ENCODE measurements around the gene HDHD3. TPM values are rescaled to one million over a fixed set of nuclear protein-coding genes. Genes with fewer than 3 reads are reported as not detected.
"Not testable (repeated sequence)": the region's sequence is repeated elsewhere in the genome, so short reads cannot be mapped to it uniquely, and the experiment has no call there.

The HDHD3 gene, protein sequence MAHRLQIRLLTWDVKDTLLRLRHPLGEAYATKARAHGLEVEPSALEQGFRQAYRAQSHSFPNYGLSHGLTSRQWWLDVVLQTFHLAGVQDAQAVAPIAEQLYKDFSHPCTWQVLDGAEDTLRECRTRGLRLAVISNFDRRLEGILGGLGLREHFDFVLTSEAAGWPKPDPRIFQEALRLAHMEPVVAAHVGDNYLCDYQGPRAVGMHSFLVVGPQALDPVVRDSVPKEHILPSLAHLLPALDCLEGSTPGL
- 11.4 TPM for polyA plus RNA-seq (2012; ENCODE audit: low read depth, missing spikeins)

DNA sequence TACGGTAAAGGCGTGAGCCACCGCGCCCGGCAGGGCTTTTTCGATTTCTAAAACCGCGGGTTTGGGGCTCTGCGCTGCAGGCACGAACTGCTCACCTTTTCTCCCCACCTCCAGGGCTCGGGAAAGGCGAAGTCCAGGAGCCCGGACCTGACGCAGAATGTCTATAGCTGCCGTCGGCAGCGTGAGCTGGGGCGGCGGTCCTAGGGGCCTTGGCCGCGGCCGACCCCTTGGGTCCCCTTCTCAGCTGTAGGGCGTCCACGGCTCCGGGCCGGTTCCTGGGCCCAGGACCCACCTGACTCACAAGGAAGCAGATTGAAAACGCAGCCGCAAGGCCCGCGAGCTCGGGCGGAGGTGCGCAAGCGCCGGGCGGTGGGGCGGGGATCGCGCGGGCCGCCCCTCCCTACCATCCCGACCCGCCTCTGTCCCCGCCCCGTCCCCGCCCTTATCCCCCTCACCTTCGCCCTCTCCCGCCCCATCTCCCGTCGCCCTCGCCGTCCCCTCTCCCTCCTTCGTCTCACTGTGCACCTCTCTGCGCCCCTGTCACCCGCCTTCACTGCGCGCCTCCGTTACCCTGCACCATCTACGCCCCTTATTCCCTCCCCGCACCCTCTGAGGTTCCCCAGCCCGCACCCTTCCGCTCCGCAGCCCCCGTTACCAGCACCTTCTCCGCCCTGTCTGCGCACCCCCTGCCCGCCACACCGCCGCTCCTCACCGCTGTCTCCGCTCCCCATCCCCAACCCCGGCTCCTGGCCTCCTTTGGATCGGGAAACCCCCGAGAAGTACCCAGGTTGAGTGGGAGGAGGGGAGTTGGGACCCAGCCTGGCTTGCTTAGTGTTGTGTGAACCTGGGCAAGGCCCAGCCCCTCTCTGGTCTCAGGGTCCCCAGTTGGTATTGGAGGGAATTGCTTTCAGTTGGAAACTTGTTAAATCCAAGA lies at the start of gene HDHD3:
Gene HDHD3, minus strand, starts transcription at position 353 of the 934 bp plus-strand sequence. CDS start 2,632 bp downstream, outside the sequence.
- FAIRE-seq (peak; percentile 85), DNase-seq (ENCODE audit: insufficient read length, low spot score) (peak; percentile 94)
- peak; percentile 43; the same call in 1 of the 2 replicates for TF ChIP-seq POLR2A (IDR thresholded peaks at IDR 0.05; ENCODE audit: low read depth, low read length)
- 0 out of 2 replicates have a peak, but pooled peaks have one; percentile 15 for TF ChIP-seq TAF1 (IDR thresholded peaks at IDR 0.05; ENCODE audit: low read depth, low read length)
- TF ChIP-seq PAX5 (IDR thresholded peaks at IDR 0.05; ENCODE audit: insufficient read depth, low read length, severe bottlenecking) = no peak
- no peak for TF ChIP-seq SPI1 (IDR thresholded peaks at IDR 0.05; ENCODE audit: low read depth, low read length)
- peak; percentile 54; the same call in 1 of the 2 replicates for TF ChIP-seq POLR2AphosphoS5 (IDR thresholded peaks at IDR 0.05; ENCODE audit: low read depth, low read length)
- TF ChIP-seq POU2F2 (IDR thresholded peaks at IDR 0.05; ENCODE audit: low read depth, low read length) = no peak

DNA sequence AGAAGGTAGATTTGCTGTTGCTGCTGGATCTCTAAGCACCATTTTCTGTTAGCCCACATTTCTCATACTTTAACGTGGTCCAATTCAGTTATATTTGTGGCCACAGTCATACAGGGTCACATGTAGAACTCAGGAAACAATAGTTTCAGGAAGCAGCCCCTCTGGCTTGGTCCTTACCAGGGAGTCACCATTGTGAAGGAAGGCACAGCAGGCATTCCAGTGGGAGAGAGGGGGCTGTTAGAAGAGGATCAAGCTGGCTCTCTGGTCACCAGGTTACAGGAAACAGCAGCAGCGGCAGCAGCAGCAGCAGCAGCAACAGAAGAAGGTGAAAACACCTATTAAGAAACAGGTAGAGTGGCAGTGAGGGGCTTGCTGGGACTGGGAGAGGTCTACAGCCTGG lies 48.3 kb upstream of the HDHD3 start:
- no peak for FAIRE-seq
- TF ChIP-seq PAX5 (IDR thresholded peaks at IDR 0.05; ENCODE audit: insufficient read depth, low read length, severe bottlenecking) (no peak), SPI1 (IDR thresholded peaks at IDR 0.05; ENCODE audit: low read depth, low read length) (no peak), TAF1 (IDR thresholded peaks at IDR 0.05; ENCODE audit: low read depth, low read length) (no peak)
- no peak for DNase-seq (ENCODE audit: insufficient read length, low spot score)

- DNase-seq (ENCODE audit: insufficient read length, low spot score) (no peak), FAIRE-seq (no peak)
- TF ChIP-seq SPI1 (IDR thresholded peaks at IDR 0.05; ENCODE audit: low read depth, low read length) = no peak
- TF ChIP-seq POLR2A (IDR thresholded peaks at IDR 0.05; ENCODE audit: low read depth, low read length) = no peak
- TF ChIP-seq POU2F2 (IDR thresholded peaks at IDR 0.05; ENCODE audit: low read depth, low read length) = no peak
- TF ChIP-seq POLR2AphosphoS5 (IDR thresholded peaks at IDR 0.05; ENCODE audit: low read depth, low read length) = no peak
- TF ChIP-seq TAF1 (IDR thresholded peaks at IDR 0.05; ENCODE audit: low read depth, low read length) = no peak
- TF ChIP-seq PAX5 (IDR thresholded peaks at IDR 0.05; ENCODE audit: insufficient read depth, low read length, severe bottlenecking) = no peak
Observed at GRCh38 chr9:113421726-113422125, 44.9 kb upstream of the HDHD3 start.

DNA sequence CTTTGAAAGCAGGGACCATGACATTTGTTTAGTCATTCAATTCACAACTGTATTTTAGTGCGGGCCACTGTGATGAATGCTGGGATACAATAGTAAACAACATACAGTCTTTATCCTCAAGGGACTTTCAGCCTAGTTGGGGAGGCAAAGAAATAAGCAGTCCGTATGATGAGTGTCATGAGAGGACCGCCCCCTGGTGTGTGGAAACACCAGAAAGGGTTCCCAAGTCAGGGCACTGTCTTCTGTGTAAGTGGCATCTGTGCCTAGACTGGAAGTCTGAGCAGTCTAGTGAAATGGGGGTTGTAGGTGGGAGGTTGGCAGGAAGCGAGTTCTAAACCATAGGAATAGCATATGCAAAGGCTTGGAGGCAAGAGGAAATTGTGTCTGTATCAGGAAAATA lies 40.6 kb upstream of the HDHD3 start:
- no peak for TF ChIP-seq POLR2AphosphoS5 (IDR thresholded peaks at IDR 0.05; ENCODE audit: low read depth, low read length)
- no peak for TF ChIP-seq POLR2A (IDR thresholded peaks at IDR 0.05; ENCODE audit: low read depth, low read length)
- TF ChIP-seq SPI1 (IDR thresholded peaks at IDR 0.05; ENCODE audit: low read depth, low read length) = no peak
- TF ChIP-seq TAF1 (IDR thresholded peaks at IDR 0.05; ENCODE audit: low read depth, low read length) = no peak
- no peak for TF ChIP-seq POU2F2 (IDR thresholded peaks at IDR 0.05; ENCODE audit: low read depth, low read length)
- TF ChIP-seq PAX5 (IDR thresholded peaks at IDR 0.05; ENCODE audit: insufficient read depth, low read length, severe bottlenecking) = no peak
- FAIRE-seq (peak; percentile 80), DNase-seq (ENCODE audit: insufficient read length, low spot score) (no peak)

DNA sequence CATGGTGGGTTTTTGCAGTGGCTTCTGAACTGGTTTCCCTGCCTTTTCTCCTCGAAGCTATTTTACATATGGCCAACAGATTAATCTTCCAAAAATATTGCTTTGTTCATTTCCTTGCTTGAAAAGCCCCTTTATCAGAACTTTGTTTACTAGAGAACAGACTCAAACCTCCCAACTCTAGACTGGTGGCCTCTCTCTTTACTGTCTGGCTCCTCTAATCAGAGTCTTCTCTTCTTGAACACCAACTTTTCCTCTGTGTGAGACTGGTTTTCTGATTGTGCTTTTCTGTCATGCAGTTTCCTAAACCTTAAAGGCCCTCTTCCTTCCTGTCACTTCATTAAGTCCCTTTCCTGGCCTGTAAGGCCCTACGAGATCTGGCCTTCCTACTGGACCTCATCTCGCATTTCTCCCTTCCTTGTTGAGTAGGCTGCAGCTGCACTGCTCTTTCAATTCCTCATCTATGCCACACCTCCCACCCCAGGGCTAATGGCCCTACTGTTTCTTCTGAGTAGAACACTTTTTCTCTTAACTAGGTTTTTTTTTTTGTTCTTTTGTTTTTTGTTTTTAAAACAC lies 39.4 kb upstream of the HDHD3 start:
- DNase-seq (ENCODE audit: insufficient read length, low spot score) (peak; percentile 39), FAIRE-seq (peak; percentile 99)
- TF ChIP-seq SPI1 (IDR thresholded peaks at IDR 0.05; ENCODE audit: low read depth, low read length) = peak; percentile 92
- TF ChIP-seq POU2F2 (IDR thresholded peaks at IDR 0.05; ENCODE audit: low read depth, low read length) = no peak

DNA sequence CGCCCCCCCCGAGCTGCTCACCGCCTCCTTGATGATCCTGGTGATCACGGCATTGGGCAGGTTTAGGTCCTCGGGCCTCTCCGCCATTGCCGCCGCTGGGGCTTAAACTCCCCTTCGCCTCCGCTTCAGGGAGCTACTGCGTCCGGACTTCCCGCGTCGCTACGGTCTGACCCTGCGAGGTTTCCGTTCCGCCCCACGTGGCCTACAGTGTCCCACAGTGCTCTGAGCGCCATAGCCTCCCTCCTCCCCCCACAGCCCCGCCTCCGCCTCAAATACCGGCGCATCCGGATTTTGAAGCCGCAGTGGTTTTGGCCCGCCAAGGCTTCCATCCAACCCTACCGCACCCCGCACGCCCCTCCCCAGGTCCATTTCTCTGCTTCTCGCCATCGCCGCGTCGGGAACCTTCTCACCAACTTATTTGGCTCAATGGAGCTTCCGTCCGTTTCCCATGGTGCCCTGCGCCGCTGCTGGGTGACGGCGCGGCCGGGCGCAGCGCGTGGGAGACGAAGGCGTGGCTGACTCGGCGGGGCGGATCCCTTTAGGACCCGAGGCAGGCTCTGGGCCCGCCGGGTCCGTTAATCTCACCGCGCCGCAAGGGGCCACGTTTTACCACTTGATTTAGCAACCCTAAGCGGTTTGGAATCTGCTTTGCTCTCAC lies 33.5 kb upstream of the HDHD3 start, which contains the start of the genes C9orf43 and POLE3:
Gene C9orf43, plus strand, starts transcription at position 541 of the 658 bp plus-strand sequence. CDS start 2,747 bp downstream, outside the sequence.
Gene POLE3, minus strand, starts transcription at position 469 of the 658 bp plus-strand sequence. Its CDS starts 382 bp downstream, at position 87.
- TF ChIP-seq TAF1 (IDR thresholded peaks at IDR 0.05; ENCODE audit: low read depth, low read length) = peak; percentile 75
- no peak for TF ChIP-seq SPI1 (IDR thresholded peaks at IDR 0.05; ENCODE audit: low read depth, low read length)
- TF ChIP-seq POU2F2 (IDR thresholded peaks at IDR 0.05; ENCODE audit: low read depth, low read length) = peak; percentile 46
- TF ChIP-seq POLR2AphosphoS5 (IDR thresholded peaks at IDR 0.05; ENCODE audit: low read depth, low read length) = peak; percentile 87; the same call in 1 of the 2 replicates
- TF ChIP-seq PAX5 (IDR thresholded peaks at IDR 0.05; ENCODE audit: insufficient read depth, low read length, severe bottlenecking) = peak; percentile 83
- peak; percentile 91 for TF ChIP-seq POLR2A (IDR thresholded peaks at IDR 0.05; ENCODE audit: low read depth, low read length)
- FAIRE-seq = peak; percentile 97
- peak; percentile 82 for DNase-seq (ENCODE audit: insufficient read length, low spot score)

- no peak for TF ChIP-seq PAX5 (IDR thresholded peaks at IDR 0.05; ENCODE audit: insufficient read depth, low read length, severe bottlenecking)
- no peak for TF ChIP-seq POLR2A (IDR thresholded peaks at IDR 0.05; ENCODE audit: low read depth, low read length)
- TF ChIP-seq TAF1 (IDR thresholded peaks at IDR 0.05; ENCODE audit: low read depth, low read length) = no peak
- TF ChIP-seq SPI1 (IDR thresholded peaks at IDR 0.05; ENCODE audit: low read depth, low read length) = no peak
- TF ChIP-seq POLR2AphosphoS5 (IDR thresholded peaks at IDR 0.05; ENCODE audit: low read depth, low read length) = no peak
- no peak for TF ChIP-seq POU2F2 (IDR thresholded peaks at IDR 0.05; ENCODE audit: low read depth, low read length)
- no peak for DNase-seq (ENCODE audit: insufficient read length, low spot score)
- FAIRE-seq = no peak
Observed at GRCh38 chr9:113409883-113410206, 33.1 kb upstream of the HDHD3 start.

DNA sequence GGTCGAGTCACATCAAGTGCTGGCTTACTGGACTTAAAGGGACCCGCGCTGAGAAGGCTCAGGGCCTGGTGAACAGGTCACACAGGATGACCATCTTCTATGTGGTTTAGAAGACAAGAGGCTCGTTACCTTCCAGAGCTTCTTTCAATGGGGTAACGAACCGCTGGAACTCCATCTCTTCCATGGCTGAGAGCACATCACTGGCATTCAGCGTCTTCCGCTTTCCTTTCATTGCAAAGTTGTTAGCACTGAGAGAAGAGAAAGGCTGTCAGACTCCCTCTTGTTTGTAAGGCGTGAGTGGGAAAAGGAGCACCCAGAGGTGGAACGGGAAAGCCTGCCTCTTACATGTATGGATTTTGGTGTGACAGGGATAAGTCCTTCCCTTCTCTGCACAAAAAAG lies 32.7 kb upstream of the HDHD3 start:
- FAIRE-seq (no peak), DNase-seq (ENCODE audit: insufficient read length, low spot score) (no peak)
- no peak for TF ChIP-seq POU2F2 (IDR thresholded peaks at IDR 0.05; ENCODE audit: low read depth, low read length)
- no peak for TF ChIP-seq POLR2AphosphoS5 (IDR thresholded peaks at IDR 0.05; ENCODE audit: low read depth, low read length)
- no peak for TF ChIP-seq TAF1 (IDR thresholded peaks at IDR 0.05; ENCODE audit: low read depth, low read length)
- TF ChIP-seq POLR2A (IDR thresholded peaks at IDR 0.05; ENCODE audit: low read depth, low read length) = no peak
- no peak for TF ChIP-seq PAX5 (IDR thresholded peaks at IDR 0.05; ENCODE audit: insufficient read depth, low read length, severe bottlenecking)
- no peak for TF ChIP-seq SPI1 (IDR thresholded peaks at IDR 0.05; ENCODE audit: low read depth, low read length)

GRCh38 chr9:113406873-113407511 lies 30.2 kb upstream of the HDHD3 start:
- peak; percentile 5 for FAIRE-seq
- DNase-seq (ENCODE audit: insufficient read length, low spot score) = not testable (repeated sequence)

Data from GM12891 (cell line).